Heart left ventricle (tissue), 16 donors: ENCODE measurements around the gene KCTD10. TPM values are rescaled to one million over a fixed set of nuclear protein-coding genes. Genes with fewer than 3 reads are reported as not detected.

ENCODE experiments used
- ATAC-seq, 4 donors: fragments of 200-7000 bp; cut with Tn5 transposase; one replicate each; pipeline ENCODE4 v1.9.1; 2020 to 2022; ENCODE audit warnings: moderate library complexity in 4 of 4, mild to moderate bottlenecking in 3 of 4, moderate number of reproducible peaks in 1 of 4
- DNase-seq, 5 donors: peaks; one replicate each; pipeline ENCODE4 v3.0.0-alpha.2; 2020
- H3K27ac ChIP-seq, 12 donors: fragments of 200-600 bp; sonication (generic) in 4 of 12; one replicate each; pipeline versions ENCODE4 v1.5.0 to v1.8.0; 2016 to 2022; ENCODE audit warnings: mild to moderate bottlenecking in 2 of 12
- H3K27me3 ChIP-seq, 9 donors: fragments of 200-600 bp; sonication (generic) in 2 of 9; one replicate each; pipeline versions ENCODE4 v1.5.1 to v1.8.0; 2016 to 2022; ENCODE audit warnings: mild to moderate bottlenecking in 3 of 9
- H3K36me3 ChIP-seq, 9 donors: fragments of 200-600 bp; sonication (generic) in 2 of 9; one replicate each; pipeline versions ENCODE4 v1.5.0 to v1.8.0; 2018 to 2022; ENCODE audit warnings: mild to moderate bottlenecking in 2 of 9
- H3K4me1 ChIP-seq, 12 donors: fragments of 200-600 bp; sonication (generic) in 4 of 12; one replicate each; pipeline versions ENCODE4 v1.5.0 to v1.8.0; 2016 to 2022; ENCODE audit warnings: mild to moderate bottlenecking in 3 of 12
- H3K4me3 ChIP-seq, 12 donors: fragments of 200-600 bp; sonication (generic) in 4 of 12; one replicate each; pipeline versions ENCODE4 v1.5.0 to v1.8.0; 2017 to 2022; ENCODE audit warnings: mild to moderate bottlenecking in 9 of 12, moderate library complexity in 4 of 12
- H3K9me3 ChIP-seq, 12 donors: fragments of 200-600 bp; sonication (generic) in 4 of 12; one replicate each; pipeline versions ENCODE4 v1.5.0 to v1.8.0; 2016 to 2022; ENCODE audit warnings: mild to moderate bottlenecking in 1 of 12
- POLR2A ChIP-seq, 2 donors: fragments of 450-650 bp; IDR thresholded peaks; one replicate each; pipeline ENCODE4 v1.6.1; 2017; ENCODE audit warnings: antibody characterized with exemption in 2 of 2, mild to moderate bottlenecking in 2 of 2, moderate library complexity in 2 of 2
- WGBS, 4 donors: extraction: QIAGEN DNeasy Blood & Tissue Kit in 2 of 4; methylation state at CpG; one replicate each; pipeline versions ENCODE4 v1.1.5 to v1.1.7; 2013 to 2018; 5-methylcytosine and 5-hydroxymethylcytosine counted together
- intact Hi-C, 10 donors: fragments of 100-400 bp; cut with DNase I; formaldehyde crosslinking; loops; one replicate each; pipeline versions ENCODE4 v1.11.1 to v1.14.2; 2022
- polyA plus RNA-seq, 2 donors: library from polyadenylated mRNA; stranded (reverse); fragments of 200-250 nt; gene quantifications; one replicate each; pipeline ENCODE4 v1.2.3, GENCODE V29; 2013
- total RNA-seq, 9 donors: library from RNA; depleted of rRNA in 2 of 9; stranded (reverse); fragments of >200 nt in 2 of 9; fragmentation: NEBNext Ultra II Directional in 3 of 9; extraction: Animal tissue kit (Norgen Biotek cat#: 25700) in 3 of 9; gene quantifications; one replicate each; pipeline versions ENCODE4 v1.1.0 to v1.2.4, GENCODE V29; 2016 to 2023
- TF ChIP-seq, protein P1 (sequence below), 12 donors: fragments of 200-600 bp; sonication (generic) in 4 of 12; IDR thresholded peaks; one replicate each; pipeline versions ENCODE4 v1.5.0 to v1.8.0; 2018 to 2022; ENCODE audit warnings: antibody characterized with exemption in 12 of 12, mild to moderate bottlenecking in 5 of 12
- donor health status: ischemic (EF 13 %, LVEDD 7.1; RV severe dilation, severe dysfunction).
- donor health status: healthy with polysubstance abuse.
- donor health status: DM: no; HTN: yes; CAD: no.
- donor health status: DM: no; HTN: no; CAD: no.
- donor health status: ischemic (EF 25% LVEDD 6.9; RV normal size, moderate dysfunction).
- donor health status: ischemic (EF 25% LVEDD 5.7; RV mildly dilated, moderate dysfunction).
- donor health status: healthy.
- donor health status: DM: yes; HTN: yes; CAD: no.
- donor health status: ischemic (EF 35%, LVEDD 5.7; RV mildly dilated, moderate dysfunction).
- donor health status: nonischemic (EF 11% LVEDD 7.7; RV severe dilation, severe dysfunction).
- donor health status: DM: yes; HTN: yes; CAD: no.
- donor health status: PGD.
- donor health status: ischemic (EF 29% LVEDD 5.4; RV normal size, mild dysfunction).
- donor health status: nonischemic (EF 23%, LVEDD 6.1; RV moderate dilation, normal function).

The KCTD10 gene
- total and polyA plus RNA-seq, 11 donors = 9.5 to 52.3 (median 37.1) TPM

- TF ChIP-seq, protein P1, sequence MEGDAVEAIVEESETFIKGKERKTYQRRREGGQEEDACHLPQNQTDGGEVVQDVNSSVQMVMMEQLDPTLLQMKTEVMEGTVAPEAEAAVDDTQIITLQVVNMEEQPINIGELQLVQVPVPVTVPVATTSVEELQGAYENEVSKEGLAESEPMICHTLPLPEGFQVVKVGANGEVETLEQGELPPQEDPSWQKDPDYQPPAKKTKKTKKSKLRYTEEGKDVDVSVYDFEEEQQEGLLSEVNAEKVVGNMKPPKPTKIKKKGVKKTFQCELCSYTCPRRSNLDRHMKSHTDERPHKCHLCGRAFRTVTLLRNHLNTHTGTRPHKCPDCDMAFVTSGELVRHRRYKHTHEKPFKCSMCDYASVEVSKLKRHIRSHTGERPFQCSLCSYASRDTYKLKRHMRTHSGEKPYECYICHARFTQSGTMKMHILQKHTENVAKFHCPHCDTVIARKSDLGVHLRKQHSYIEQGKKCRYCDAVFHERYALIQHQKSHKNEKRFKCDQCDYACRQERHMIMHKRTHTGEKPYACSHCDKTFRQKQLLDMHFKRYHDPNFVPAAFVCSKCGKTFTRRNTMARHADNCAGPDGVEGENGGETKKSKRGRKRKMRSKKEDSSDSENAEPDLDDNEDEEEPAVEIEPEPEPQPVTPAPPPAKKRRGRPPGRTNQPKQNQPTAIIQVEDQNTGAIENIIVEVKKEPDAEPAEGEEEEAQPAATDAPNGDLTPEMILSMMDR (IDR thresholded peaks at IDR 0.05) = no peak
- peak in 1 of 2 donors; percentile 28 for TF ChIP-seq POLR2A (IDR thresholded peaks at IDR 0.05)
- intact Hi-C loops = loop anchor here in 1 of 10 donors (1.0 kb wide), 1 partner anchor 15 kb away; the partner anchor contains the start of genes KCTD10 and UBE3B
- Histone ChIP-seq H3K27me3 (no peaks in the 10 kb centered on the region), H3K4me3 (peak overlapping the region in 5 of 12 donors; percentile 15 to 38 (median 29)), H3K36me3 (peaks cover 0 to 55% (median 31%) of the 10 kb centered on the region in 9 donors), H3K27ac (peak overlapping the region; percentile 89 to 100 (median 96)), H3K4me1 (peaks cover 54 to 99% (median 89%) of the 10 kb centered on the region in 12 donors), H3K9me3 (no peaks in the 10 kb centered on the region)
- peak; percentile 87 to 96 (median 91) for DNase-seq
- WGBS, 4 donors = 49 to 59% (median 52%) methylated on average over 13 of the region's 13 CpGs
- ATAC-seq = peak; percentile 87 to 93 (median 90)
These were observed 15.0 kb downstream of the KCTD10 start for GRCh38 chr12:109461846-109462756.

GRCh38 chr12:109461049-109461845 lies 15.9 kb downstream of the KCTD10 start:
- no peaks in the 10 kb centered on the region for H3K27me3 ChIP-seq
- peak overlapping the region in 2 of 12 donors; percentile 18 to 34 for H3K4me3 ChIP-seq
- H3K36me3 ChIP-seq = peaks cover 0 to 58% (median 37%) of the 10 kb centered on the region in 9 donors
- H3K4me1 ChIP-seq = peaks cover 47 to 95% (median 81%) of the 10 kb centered on the region in 12 donors
- peak overlapping the region; percentile 89 to 100 (median 96) for H3K27ac ChIP-seq
- H3K9me3 ChIP-seq = no peaks in the 10 kb centered on the region
- peak in 3 of 4 donors; percentile 27 to 52 (median 42) for ATAC-seq
- intact Hi-C loops = no loop called here
- 35 to 52% (median 46%) methylated on average over 8 of the region's 8 CpGs for WGBS, 4 donors
- TF ChIP-seq POLR2A (IDR thresholded peaks at IDR 0.05) = no peak
- TF ChIP-seq, protein P1 (IDR thresholded peaks at IDR 0.05) = no peak
- peak in 3 of 5 donors; percentile 42 to 59 (median 57) for DNase-seq

DNA sequence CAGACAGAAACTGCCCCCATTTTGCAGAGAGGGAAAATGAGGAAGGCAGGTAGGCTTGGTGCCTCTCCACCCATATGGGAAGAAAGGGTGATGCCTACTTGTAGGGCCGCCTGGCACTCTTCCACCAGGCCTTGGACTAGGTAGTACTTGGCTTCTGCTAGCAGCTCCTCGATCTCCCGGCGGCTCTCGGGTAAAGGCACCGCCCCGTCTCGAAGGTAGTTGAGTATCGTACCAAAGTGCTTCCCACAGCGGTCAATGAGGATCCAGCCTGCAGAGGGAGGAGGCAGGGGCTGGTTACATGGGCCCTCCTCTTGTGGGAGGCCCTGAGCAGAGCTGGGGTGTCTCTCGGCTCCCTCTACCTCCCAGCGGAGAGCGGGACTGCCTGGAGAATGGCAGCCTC lies 16.6 kb downstream of the KCTD10 start:
- intact Hi-C loops = no loop called here
- peaks cover 0 to 59% (median 41%) of the 10 kb centered on the region in 9 donors for H3K36me3 ChIP-seq
- no peaks in the 10 kb centered on the region for H3K27me3 ChIP-seq
- TF ChIP-seq, protein P1 (IDR thresholded peaks at IDR 0.05) = no peak
- TF ChIP-seq POLR2A (IDR thresholded peaks at IDR 0.05) = no peak
- H3K9me3 ChIP-seq = no peaks in the 10 kb centered on the region
- ATAC-seq (no peak), DNase-seq (no peak)
- 90 to 92% (median 90%) methylated on average over 9 to 13 of the region's 13 CpGs for WGBS, 4 donors
- H3K27ac ChIP-seq = peak overlapping the region; percentile 89 to 100 (median 96)
- H3K4me1 ChIP-seq = peaks cover 43 to 89% (median 74%) of the 10 kb centered on the region in 12 donors
- H3K4me3 ChIP-seq = no peak overlapping the region
